ENCODE data around the gene ADAM12. TPM values are rescaled to one million over a fixed set of nuclear protein-coding genes. Genes with fewer than 3 reads are reported as not detected.

ADAM12 gene
- total and polyA plus RNA-seq, 2 experiments from 2014 or later, result 0.13 to 0.87 TPM

GRCh38 chr10:126350216-126350992 lies 37.9 kb downstream of the ADAM12 start:
- Histone ChIP-seq H3K4me1 (ENCODE audit: insufficient read depth) (no peaks in the 10 kb centered on the region), H3K9me2 (ENCODE audit: insufficient read depth) (no peaks in the 10 kb centered on the region), H3F3A (replicated peaks; ENCODE audit: low read depth) (no peaks in the 10 kb centered on the region), H2AFZ (no peak overlapping the region), H3K36me3 (ENCODE audit: insufficient read depth) (no peaks in the 10 kb centered on the region), H3K4me2 (no peak overlapping the region), H3K27ac (ENCODE audit: low read depth) (no peak overlapping the region), H4K20me1 (replicated peaks; ENCODE audit: insufficient read depth) (no peaks in the 10 kb centered on the region), H3K4me3 (no peak overlapping the region), H3K27me3 (ENCODE audit: insufficient read depth) (no peaks in the 10 kb centered on the region), H3K79me2 (replicated peaks; ENCODE audit: insufficient read depth) (no peaks in the 10 kb centered on the region)
- peaks cover 8% of the 10 kb centered on the region; the same call in 2 of the 3 replicates for H3K4me1 Mint-ChIP-seq
- H3K27me3 Mint-ChIP-seq (ENCODE audit: insufficient read depth, low read depth, poor library complexity), result no peaks in the 10 kb centered on the region
- DNase-seq (ENCODE audit: low spot score), result no peak
- no peaks in the 10 kb centered on the region for H3K36me3 Mint-ChIP-seq (ENCODE audit: low read depth)
- no peak overlapping the region for H3K27ac Mint-ChIP-seq
- no peak for ATAC-seq
- H3K4me3 Mint-ChIP-seq, result no peak overlapping the region
- H3K9me3 Mint-ChIP-seq, result no peaks in the 10 kb centered on the region
- TF ChIP-seq POLR2AphosphoS5 (IDR thresholded peaks at IDR 0.05; ENCODE audit: low read depth) (no peak), ZNF114 (CRISPR knock-in tag; IDR thresholded peaks at IDR 0.05) (no peak), CREB1 (CRISPR knock-in tag; IDR thresholded peaks at IDR 0.05; ENCODE audit: low read depth) (no peak), EZH2 (IDR thresholded peaks at IDR 0.05; ENCODE audit: low read depth, unreplicated experiment) (no peak), JUNB (IDR thresholded peaks at IDR 0.05; ENCODE audit: unreplicated experiment) (no peak), ETS1 (IDR thresholded peaks at IDR 0.05) (no peak), STAT1 (IDR thresholded peaks at IDR 0.05; ENCODE audit: unreplicated experiment) (no peak), NANOG (IDR thresholded peaks at IDR 0.05; ENCODE audit: borderline replicate concordance) (no peak)

- Histone ChIP-seq H4K20me1 (replicated peaks; ENCODE audit: insufficient read depth) (no peaks in the 10 kb centered on the region), H3K27me3 (ENCODE audit: insufficient read depth) (no peaks in the 10 kb centered on the region), H2AFZ (no peak overlapping the region), H3K27ac (ENCODE audit: low read depth) (no peak overlapping the region), H3K4me1 (ENCODE audit: insufficient read depth) (no peaks in the 10 kb centered on the region), H3K79me2 (replicated peaks; ENCODE audit: insufficient read depth) (no peaks in the 10 kb centered on the region), H3F3A (replicated peaks; ENCODE audit: low read depth) (no peaks in the 10 kb centered on the region), H3K4me2 (no peak overlapping the region), H3K9me2 (ENCODE audit: insufficient read depth) (no peaks in the 10 kb centered on the region), H3K36me3 (ENCODE audit: insufficient read depth) (no peaks in the 10 kb centered on the region), H3K4me3 (no peak overlapping the region)
- Mint-ChIP-seq H3K4me3 (no peak overlapping the region), H3K27me3 (ENCODE audit: insufficient read depth, low read depth, poor library complexity) (no peaks in the 10 kb centered on the region), H3K4me1 (peaks cover 8% of the 10 kb centered on the region; the same call in 2 of the 3 replicates), H3K36me3 (ENCODE audit: low read depth) (no peaks in the 10 kb centered on the region), H3K27ac (no peak overlapping the region), H3K9me3 (no peaks in the 10 kb centered on the region)
- DNase-seq (ENCODE audit: low spot score), result no peak
- no peak for TF ChIP-seq NANOG (IDR thresholded peaks at IDR 0.05; ENCODE audit: borderline replicate concordance)
- TF ChIP-seq STAT1 (IDR thresholded peaks at IDR 0.05; ENCODE audit: unreplicated experiment), result no peak
- TF ChIP-seq JUNB (IDR thresholded peaks at IDR 0.05; ENCODE audit: unreplicated experiment), result no peak
- TF ChIP-seq ZNF462 (CRISPR knock-in tag; IDR thresholded peaks at IDR 0.05), result no peak
- TF ChIP-seq ZNF114 (CRISPR knock-in tag; IDR thresholded peaks at IDR 0.05), result no peak
- TF ChIP-seq EZH2 (IDR thresholded peaks at IDR 0.05; ENCODE audit: low read depth, unreplicated experiment), result no peak
- ATAC-seq, result no peak
Observed at GRCh38 chr10:126349676-126350075, 38.6 kb downstream of the ADAM12 start.
